ENCODE measurements around the gene SH2D1B.
"Not testable (repeated sequence)": the region's sequence is repeated elsewhere in the genome, so short reads cannot be mapped to it uniquely, and the experiment has no call there.

SH2D1B gene

GRCh38 chr1:162359523-162360236, 52.3 kb downstream of the SH2D1B start:
- DNase-seq, result no peak

GRCh38 chr1:162358928-162359327, 53.0 kb downstream of the SH2D1B start:
- DNase-seq, result no peak

- DNase-seq, result no peak
These were observed 54.2 kb downstream of the SH2D1B start for GRCh38 chr1:162357681-162358266.

- no peak for DNase-seq
These were observed 58.2 kb downstream of the SH2D1B start for GRCh38 chr1:162353702-162354101.

- no peak for DNase-seq
These were observed 58.9 kb downstream of the SH2D1B start for GRCh38 chr1:162353078-162353477.

- not testable (repeated sequence) for DNase-seq
These were observed 60.1 kb downstream of the SH2D1B start for GRCh38 chr1:162351874-162352273.

- DNase-seq, result no peak
These were observed 60.6 kb downstream of the SH2D1B start for GRCh38 chr1:162351246-162351842.

- no peak for DNase-seq
These were observed 62.2 kb downstream of the SH2D1B start for GRCh38 chr1:162349635-162350330.

- DNase-seq, result no peak
These were observed 64.7 kb downstream of the SH2D1B start for GRCh38 chr1:162347281-162347680.
